Subcutaneous adipose tissue (tissue), 4 donors: ENCODE results near the gene CAV3. TPM values are rescaled to one million over a fixed set of nuclear protein-coding genes. Genes with fewer than 3 reads are reported as not detected.

ENCODE experiments used
- CTCF ChIP-seq: fragments of 450-650 bp; IDR thresholded peaks from one replicate; pipeline ENCODE4 v1.5.1; 2016; ENCODE audit warnings: low read depth, mild to moderate bottlenecking, control low read depth, antibody characterized with exemption, moderate library complexity
- total RNA-seq, 4 donors: library from RNA; depleted of rRNA; stranded (reverse); fragments of >200 nt; gene quantifications; one replicate each; pipeline ENCODE4 v1.1.0, GENCODE V29; 2016

Gene CAV3
- total RNA-seq, 4 donors from 2014 or later = not detected

- TF ChIP-seq CTCF = no peak
Measured at GRCh38 chr3:8775181-8775580, 41.6 kb downstream of the CAV3 start.

- TF ChIP-seq CTCF = no peak
Measured at GRCh38 chr3:8775602-8776001, 42.0 kb downstream of the CAV3 start.

- no peak for TF ChIP-seq CTCF
Measured at GRCh38 chr3:8776406-8776805, 42.8 kb downstream of the CAV3 start.

- no peak for TF ChIP-seq CTCF
Measured at GRCh38 chr3:8777201-8777977, 43.8 kb downstream of the CAV3 start.

GRCh38 chr3:8777978-8778267, 44.3 kb downstream of the CAV3 start:
- no peak for TF ChIP-seq CTCF

GRCh38 chr3:8778475-8778874, 44.9 kb downstream of the CAV3 start:
- TF ChIP-seq CTCF = no peak

- TF ChIP-seq CTCF = no peak
Measured at GRCh38 chr3:8780279-8780678, 46.7 kb downstream of the CAV3 start.
